PFSK-1 (cell line): ENCODE results near the gene MAGI1.

Experiments
- FOXP2 ChIP-seq: optimal IDR thresholded peaks from 2 replicates; pipeline ENCODE3; 2011; ENCODE audit warnings: borderline replicate concordance, control low read depth, inconsistent platforms; ENCODE audit not compliant: insufficient read depth; ENCODE audit errors: extremely low read length, extremely low read depth
- POLR2AphosphoS5 ChIP-seq: IDR thresholded peaks from 2 replicates; pipeline ENCODE4 v1.6.1; 2012; ENCODE audit warnings: low read depth, mild to moderate bottlenecking, control low read depth, low read length, moderate library complexity
- REST ChIP-seq, 2 experiments: IDR thresholded peaks; 2 replicates each; pipeline versions ENCODE4 v1.6.1 to v1.8.0; 2011 to 2012; ENCODE audit warnings: low read depth in 2 of 2, low read length in 2 of 2, control low read depth in 1 of 2, inconsistent platforms in 1 of 2, mild to moderate bottlenecking in 1 of 2, moderate library complexity in 1 of 2; ENCODE audit not compliant: insufficient read depth in 1 of 2
- SIN3A ChIP-seq: IDR thresholded peaks from 2 replicates; pipeline ENCODE4 v1.6.1; 2012; ENCODE audit warnings: mild to moderate bottlenecking, low read length, moderate library complexity, borderline replicate concordance; ENCODE audit not compliant: insufficient read depth
- TAF1 ChIP-seq: IDR thresholded peaks from 2 replicates; pipeline ENCODE4 v1.6.1; 2012; ENCODE audit warnings: low read length, control low read depth, borderline replicate concordance; ENCODE audit not compliant: insufficient read depth

The MAGI1 gene

GRCh38 chr3:65873028-65873427, 165.7 kb downstream of the MAGI1 start:
- TF ChIP-seq REST (IDR thresholded peaks at IDR 0.05; ENCODE audit: insufficient read depth in 1 of 2, low read depth in 2 of 2, low read length in 2 of 2) (peak; percentile 51 to 88; a peak in 2 of 4 replicates), POLR2AphosphoS5 (no peak)

- TF ChIP-seq FOXP2 (no peak), SIN3A (no peak), REST (IDR thresholded peaks at IDR 0.05; ENCODE audit: insufficient read depth in 1 of 2, low read depth in 2 of 2, low read length in 2 of 2) (no peak), POLR2AphosphoS5 (no peak), TAF1 (no peak)
These were observed 167.2 kb downstream of the MAGI1 start for GRCh38 chr3:65871305-65872141.

- TF ChIP-seq REST (IDR thresholded peaks at IDR 0.05; ENCODE audit: insufficient read depth in 1 of 2, low read depth in 2 of 2, low read length in 2 of 2), result no peak
- no peak for TF ChIP-seq SIN3A
- TF ChIP-seq FOXP2, result no peak
- no peak for TF ChIP-seq TAF1
- no peak for TF ChIP-seq POLR2AphosphoS5
These were observed 168.9 kb downstream of the MAGI1 start for GRCh38 chr3:65869798-65870197.

- TF ChIP-seq TAF1 (no peak), POLR2AphosphoS5 (no peak), REST (IDR thresholded peaks at IDR 0.05; ENCODE audit: insufficient read depth in 1 of 2, low read depth in 2 of 2, low read length in 2 of 2) (no peak), FOXP2 (no peak), SIN3A (no peak)
These were observed 171.1 kb downstream of the MAGI1 start for GRCh38 chr3:65867463-65868210.
